ENCODE data around the gene LRCH1. TPM values are rescaled to one million over a fixed set of nuclear protein-coding genes. Genes with fewer than 3 reads are reported as not detected.

LRCH1 gene
- total RNA-seq, 1 experiment from 2014 or later = 11.8 TPM

DNA sequence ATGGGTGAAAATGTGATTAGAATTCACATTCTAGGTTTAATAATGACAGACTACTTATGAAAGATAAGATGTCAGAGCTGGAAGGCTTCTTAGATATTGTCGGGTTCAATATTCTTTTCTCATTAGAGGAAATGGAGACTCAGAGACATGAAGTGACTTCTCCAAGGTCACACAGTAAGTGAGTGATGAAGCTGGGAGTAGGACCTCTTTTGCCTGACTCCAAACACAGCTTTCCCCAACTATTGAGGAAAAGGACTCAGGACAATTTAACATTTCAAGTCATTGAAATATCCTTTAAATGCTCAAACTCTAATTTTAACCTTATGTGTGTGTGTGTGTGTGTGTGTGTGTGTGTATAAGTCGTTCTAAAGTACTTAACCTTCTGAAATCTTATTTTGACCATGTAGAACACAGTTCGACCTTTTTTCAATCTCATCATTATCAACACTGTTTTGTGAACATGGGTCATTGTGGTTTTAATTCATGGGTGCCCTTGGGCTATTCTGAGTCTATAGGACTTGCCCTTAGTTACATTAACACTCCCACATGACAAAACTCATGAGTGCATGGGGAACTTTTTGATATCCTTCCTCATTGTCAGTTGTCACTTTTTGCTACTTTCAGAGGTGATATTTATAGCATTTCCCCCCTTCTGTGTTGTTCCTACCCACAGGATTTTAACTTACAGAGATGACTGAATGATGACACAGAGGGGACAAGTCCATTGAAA lies 53.0 kb downstream of the LRCH1 start:
- ChIA-PET CTCF (no interaction called here), POLR2A (no interaction called here)
- TF ChIP-seq GRHL2 (CRISPR knock-in tag; IDR thresholded peaks at IDR 0.05; ENCODE audit: insufficient replicate concordance, severe bottlenecking) (no peak), ZBTB21 (CRISPR knock-in tag; IDR thresholded peaks at IDR 0.05; ENCODE audit: borderline replicate concordance) (no peak), ZNF423 (CRISPR knock-in tag; IDR thresholded peaks at IDR 0.05) (no peak), ZNF416 (CRISPR knock-in tag; IDR thresholded peaks at IDR 0.05) (no peak), GTF2I (CRISPR knock-in tag; conservative IDR thresholded peaks at IDR 0.05) (no peak), HMGA2 (CRISPR knock-in tag; IDR thresholded peaks at IDR 0.05) (no peak), ZNF671 (CRISPR knock-in tag; IDR thresholded peaks at IDR 0.05) (no peak), TP53 (CRISPR knock-in tag; IDR thresholded peaks at IDR 0.05) (no peak), CREM (CRISPR knock-in tag; IDR thresholded peaks at IDR 0.05) (no peak), ZNF219 (CRISPR knock-in tag; IDR thresholded peaks at IDR 0.05; ENCODE audit: borderline replicate concordance) (no peak), NFYB (CRISPR knock-in tag; conservative IDR thresholded peaks at IDR 0.05; ENCODE audit: low read depth) (no peak), ELF4 (CRISPR knock-in tag; IDR thresholded peaks at IDR 0.05; ENCODE audit: low read depth) (no peak), SOX15 (CRISPR knock-in tag; IDR thresholded peaks at IDR 0.05) (no peak), CREB1 (CRISPR knock-in tag; IDR thresholded peaks at IDR 0.05) (no peak)
- TF ChIP-seq, protein P1, sequence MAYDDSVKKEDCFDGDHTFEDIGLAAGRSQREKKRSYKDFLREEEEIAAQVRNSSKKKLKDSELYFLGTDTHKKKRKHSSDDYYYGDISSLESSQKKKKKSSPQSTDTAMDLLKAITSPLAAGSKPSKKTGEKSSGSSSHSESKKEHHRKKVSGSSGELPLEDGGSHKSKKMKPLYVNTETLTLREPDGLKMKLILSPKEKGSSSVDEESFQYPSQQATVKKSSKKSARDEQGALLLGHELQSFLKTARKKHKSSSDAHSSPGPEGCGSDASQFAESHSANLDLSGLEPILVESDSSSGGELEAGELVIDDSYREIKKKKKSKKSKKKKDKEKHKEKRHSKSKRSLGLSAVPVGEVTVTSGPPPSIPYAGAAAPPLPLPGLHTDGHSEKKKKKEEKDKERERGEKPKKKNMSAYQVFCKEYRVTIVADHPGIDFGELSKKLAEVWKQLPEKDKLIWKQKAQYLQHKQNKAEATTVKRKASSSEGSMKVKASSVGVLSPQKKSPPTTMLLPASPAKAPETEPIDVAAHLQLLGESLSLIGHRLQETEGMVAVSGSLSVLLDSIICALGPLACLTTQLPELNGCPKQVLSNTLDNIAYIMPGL (CRISPR knock-in tag; IDR thresholded peaks at IDR 0.05) = no peak
- TF ChIP-seq, protein P2, sequence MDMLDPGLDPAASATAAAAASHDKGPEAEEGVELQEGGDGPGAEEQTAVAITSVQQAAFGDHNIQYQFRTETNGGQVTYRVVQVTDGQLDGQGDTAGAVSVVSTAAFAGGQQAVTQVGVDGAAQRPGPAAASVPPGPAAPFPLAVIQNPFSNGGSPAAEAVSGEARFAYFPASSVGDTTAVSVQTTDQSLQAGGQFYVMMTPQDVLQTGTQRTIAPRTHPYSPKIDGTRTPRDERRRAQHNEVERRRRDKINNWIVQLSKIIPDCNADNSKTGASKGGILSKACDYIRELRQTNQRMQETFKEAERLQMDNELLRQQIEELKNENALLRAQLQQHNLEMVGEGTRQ (CRISPR knock-in tag; IDR thresholded peaks at IDR 0.05) = no peak
- TF ChIP-seq, protein P3, sequence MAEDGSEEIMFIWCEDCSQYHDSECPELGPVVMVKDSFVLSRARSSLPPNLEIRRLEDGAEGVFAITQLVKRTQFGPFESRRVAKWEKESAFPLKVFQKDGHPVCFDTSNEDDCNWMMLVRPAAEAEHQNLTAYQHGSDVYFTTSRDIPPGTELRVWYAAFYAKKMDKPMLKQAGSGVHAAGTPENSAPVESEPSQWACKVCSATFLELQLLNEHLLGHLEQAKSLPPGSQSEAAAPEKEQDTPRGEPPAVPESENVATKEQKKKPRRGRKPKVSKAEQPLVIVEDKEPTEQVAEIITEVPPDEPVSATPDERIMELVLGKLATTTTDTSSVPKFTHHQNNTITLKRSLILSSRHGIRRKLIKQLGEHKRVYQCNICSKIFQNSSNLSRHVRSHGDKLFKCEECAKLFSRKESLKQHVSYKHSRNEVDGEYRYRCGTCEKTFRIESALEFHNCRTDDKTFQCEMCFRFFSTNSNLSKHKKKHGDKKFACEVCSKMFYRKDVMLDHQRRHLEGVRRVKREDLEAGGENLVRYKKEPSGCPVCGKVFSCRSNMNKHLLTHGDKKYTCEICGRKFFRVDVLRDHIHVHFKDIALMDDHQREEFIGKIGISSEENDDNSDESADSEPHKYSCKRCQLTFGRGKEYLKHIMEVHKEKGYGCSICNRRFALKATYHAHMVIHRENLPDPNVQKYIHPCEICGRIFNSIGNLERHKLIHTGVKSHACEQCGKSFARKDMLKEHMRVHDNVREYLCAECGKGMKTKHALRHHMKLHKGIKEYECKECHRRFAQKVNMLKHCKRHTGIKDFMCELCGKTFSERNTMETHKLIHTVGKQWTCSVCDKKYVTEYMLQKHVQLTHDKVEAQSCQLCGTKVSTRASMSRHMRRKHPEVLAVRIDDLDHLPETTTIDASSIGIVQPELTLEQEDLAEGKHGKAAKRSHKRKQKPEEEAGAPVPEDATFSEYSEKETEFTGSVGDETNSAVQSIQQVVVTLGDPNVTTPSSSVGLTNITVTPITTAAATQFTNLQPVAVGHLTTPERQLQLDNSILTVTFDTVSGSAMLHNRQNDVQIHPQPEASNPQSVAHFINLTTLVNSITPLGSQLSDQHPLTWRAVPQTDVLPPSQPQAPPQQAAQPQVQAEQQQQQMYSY (CRISPR knock-in tag; IDR thresholded peaks at IDR 0.05) = no peak
- DNase-seq (ENCODE audit: low spot score) = no peak
- no peaks in the 10 kb centered on the region for H3K9me3 Mint-ChIP-seq
- H3K27ac Mint-ChIP-seq = no peak overlapping the region
- no peaks in the 10 kb centered on the region for H3K27me3 Mint-ChIP-seq (ENCODE audit: low read depth)
- peaks cover 36% of the 10 kb centered on the region for H3K4me1 Mint-ChIP-seq
- no peak overlapping the region for H3K4me3 Mint-ChIP-seq
- ATAC-seq = no peak
- no peaks in the 10 kb centered on the region for H3K36me3 Mint-ChIP-seq

DNA sequence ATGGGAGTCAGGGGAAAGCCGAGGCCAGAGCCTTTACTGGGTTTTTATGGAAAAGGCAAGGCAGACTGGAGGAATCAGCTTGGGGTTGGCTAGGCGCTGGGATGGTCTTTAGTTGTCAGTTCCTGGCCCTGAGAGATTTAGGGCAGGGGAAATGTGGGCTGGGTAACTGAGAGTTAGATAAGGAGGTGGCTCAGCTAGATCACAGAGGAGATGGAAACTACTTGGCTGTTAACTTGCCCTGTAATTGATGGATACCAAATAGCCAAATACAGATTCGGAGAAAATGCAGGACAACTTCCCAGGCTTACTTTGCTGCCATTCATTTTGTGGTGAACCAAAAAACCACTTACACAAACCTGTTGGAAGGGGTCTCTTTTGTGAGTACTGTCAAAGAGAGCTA lies 54.0 kb downstream of the LRCH1 start:
- CTCF ChIA-PET = no interaction called here
- TF ChIP-seq FOXJ3 (CRISPR knock-in tag; IDR thresholded peaks at IDR 0.05; ENCODE audit: borderline replicate concordance) (no peak), TP53 (CRISPR knock-in tag; IDR thresholded peaks at IDR 0.05) (no peak)
- TF ChIP-seq, protein P2 (CRISPR knock-in tag; IDR thresholded peaks at IDR 0.05) = no peak
- TF ChIP-seq, protein P4, sequence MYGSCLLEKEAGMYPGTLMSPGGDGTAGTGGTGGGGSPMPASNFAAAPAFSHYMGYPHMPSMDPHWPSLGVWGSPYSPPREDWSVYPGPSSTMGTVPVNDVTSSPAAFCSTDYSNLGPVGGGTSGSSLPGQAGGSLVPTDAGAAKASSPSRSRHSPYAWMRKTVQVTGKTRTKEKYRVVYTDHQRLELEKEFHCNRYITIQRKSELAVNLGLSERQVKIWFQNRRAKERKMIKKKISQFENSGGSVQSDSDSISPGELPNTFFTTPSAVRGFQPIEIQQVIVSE (CRISPR knock-in tag; IDR thresholded peaks at IDR 0.05; ENCODE audit: borderline replicate concordance) = no peak
- TF ChIP-seq, protein P5, sequence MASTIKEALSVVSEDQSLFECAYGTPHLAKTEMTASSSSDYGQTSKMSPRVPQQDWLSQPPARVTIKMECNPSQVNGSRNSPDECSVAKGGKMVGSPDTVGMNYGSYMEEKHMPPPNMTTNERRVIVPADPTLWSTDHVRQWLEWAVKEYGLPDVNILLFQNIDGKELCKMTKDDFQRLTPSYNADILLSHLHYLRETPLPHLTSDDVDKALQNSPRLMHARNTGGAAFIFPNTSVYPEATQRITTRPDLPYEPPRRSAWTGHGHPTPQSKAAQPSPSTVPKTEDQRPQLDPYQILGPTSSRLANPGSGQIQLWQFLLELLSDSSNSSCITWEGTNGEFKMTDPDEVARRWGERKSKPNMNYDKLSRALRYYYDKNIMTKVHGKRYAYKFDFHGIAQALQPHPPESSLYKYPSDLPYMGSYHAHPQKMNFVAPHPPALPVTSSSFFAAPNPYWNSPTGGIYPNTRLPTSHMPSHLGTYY (CRISPR knock-in tag; IDR thresholded peaks at IDR 0.05) = no peak

More for the DNA sequence above, 54.0 kb downstream of the LRCH1 start:
- H3K36me3 Mint-ChIP-seq = no peaks in the 10 kb centered on the region
- DNase-seq (ENCODE audit: low spot score) (no peak), ATAC-seq (no peak)
- peaks cover 33% of the 10 kb centered on the region for H3K4me1 Mint-ChIP-seq
- POLR2A ChIA-PET = no interaction called here
- no peaks in the 10 kb centered on the region for H3K27me3 Mint-ChIP-seq (ENCODE audit: low read depth)
- H3K27ac Mint-ChIP-seq = no peak overlapping the region; the same call in 1 of the 2 replicates
- H3K9me3 Mint-ChIP-seq = no peaks in the 10 kb centered on the region
- no peak overlapping the region for H3K4me3 Mint-ChIP-seq
